ENCODE measurements around the gene LHPP. TPM values are rescaled to one million over a fixed set of nuclear protein-coding genes. Genes with fewer than 3 reads are reported as not detected.
A peak's percentile ranks its signal among the peaks of the same experiment; 100 is the strongest.

Gene LHPP
- total and polyA plus RNA-seq, 10 of the 15 experiments (the other 5 are each of a cell fraction or from before 2014, with no cell fraction given): 0.79 to 9.8 (median 6.7) TPM

GRCh38 chr10:124608093-124608721, 146.6 kb downstream of the LHPP start:
- RAD21 ChIA-PET (ENCODE audit: unreplicated experiment): no interaction called here
- in situ Hi-C loops (cut with MboI): no loop called here
- Histone ChIP-seq H3K79me2 (ENCODE audit: control insufficient read depth, insufficient read depth, low read length) (no peaks in the 10 kb centered on the region), H3K9ac (ENCODE audit: control insufficient read depth, insufficient read depth, low read length) (no peak overlapping the region), H4K20me1 (ENCODE audit: control insufficient read depth, insufficient read depth) (no peaks in the 10 kb centered on the region), H2AFZ (ENCODE audit: control insufficient read depth, low read depth, low read length) (no peak overlapping the region), H3K4me3 (no peak overlapping the region), H3K4me2 (ENCODE audit: control insufficient read depth, insufficient read depth) (no peak overlapping the region), H3K36me3 (ENCODE audit: control insufficient read depth in 2 of 2, insufficient read depth in 2 of 2, low read length in 1 of 2) (no peaks in the 10 kb centered on the region), H3K4me1 (ENCODE audit: control insufficient read depth, insufficient read depth, low read length) (peaks cover 21% of the 10 kb centered on the region), H3K27ac (ENCODE audit: control insufficient read depth, insufficient read depth) (no peak overlapping the region), H3K27me3 (replicated peaks in 1 of 2; ENCODE audit: control insufficient read depth in 2 of 2, insufficient read depth in 2 of 2, low read length in 1 of 2) (no peaks in the 10 kb centered on the region), H3K9me3 (replicated peaks; ENCODE audit: control insufficient read depth, insufficient read depth, low read length) (no peaks in the 10 kb centered on the region)
- POLR2A ChIA-PET: no interaction called here
- TF ChIP-seq ZNF622 (IDR thresholded peaks at IDR 0.05) (no peak), USF1 (IDR thresholded peaks at IDR 0.05; ENCODE audit: borderline replicate concordance, extremely low read length, insufficient read depth, low read depth, low read length) (peak; percentile 63), SMARCA5 (IDR thresholded peaks at IDR 0.05) (no peak), ZNF207 (IDR thresholded peaks at IDR 0.05; ENCODE audit: borderline replicate concordance) (no peak)
- intact Hi-C loops (cut with micrococcal nuclease; ENCODE audit: unreplicated experiment): no loop called here
- FAIRE-seq (no peak), ATAC-seq (no peak), DNase-seq (ENCODE audit: low read depth, low spot score) (no peak)
- SMC1A ChIA-PET (ENCODE audit: uncharacterized antibody, unreplicated experiment): no interaction called here
- BruUV-seq (replicated peaks): no TSS peak
- CTCF ChIA-PET: no interaction called here
- 67% methylated on average over 13 of the region's 14 CpGs for WGBS (ENCODE audit: insufficient coverage, insufficient replicate concordance, low lambda C conversion rate, missing lambda C conversion rate)

DNA sequence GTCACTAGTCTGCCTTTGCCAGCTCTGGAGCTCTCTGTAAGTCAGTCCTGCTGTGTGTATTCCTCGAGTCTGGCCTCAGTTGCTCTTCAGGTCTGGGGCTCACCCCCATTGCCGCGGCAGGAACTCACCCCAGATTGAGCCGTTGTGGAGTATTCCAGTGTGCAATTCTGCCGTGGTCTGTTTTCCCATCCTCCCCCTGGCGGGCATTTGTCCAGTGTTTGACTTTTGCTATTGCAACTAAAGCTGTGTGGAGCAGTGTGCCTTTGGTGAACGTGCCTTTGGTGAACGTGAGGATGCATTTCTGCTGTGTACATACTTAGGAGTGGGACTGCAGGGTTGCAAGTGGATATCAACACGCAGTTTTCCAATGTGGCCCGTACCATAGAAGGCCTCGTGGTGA, 148.1 kb downstream of the LHPP start:
- no peaks in the 10 kb centered on the region for H3K9me3 ChIP-seq (replicated peaks; ENCODE audit: control insufficient read depth, insufficient read depth, low read length)
- H3K4me1 ChIP-seq (ENCODE audit: control insufficient read depth, insufficient read depth, low read length): peaks cover 33% of the 10 kb centered on the region
- BruUV-seq (replicated peaks): no TSS peak
- no peaks in the 10 kb centered on the region for H3K79me2 ChIP-seq (ENCODE audit: control insufficient read depth, insufficient read depth, low read length)
- H3K27ac ChIP-seq (ENCODE audit: control insufficient read depth, insufficient read depth): no peak overlapping the region
- H3K4me3 ChIP-seq: no peak overlapping the region
- ChIA-PET SMC1A (ENCODE audit: uncharacterized antibody, unreplicated experiment) (no interaction called here), POLR2A (no interaction called here), CTCF (no interaction called here), RAD21 (ENCODE audit: unreplicated experiment) (no interaction called here)
- H4K20me1 ChIP-seq (ENCODE audit: control insufficient read depth, insufficient read depth): no peaks in the 10 kb centered on the region
- 78% methylated on average over 11 of the region's 11 CpGs for WGBS (ENCODE audit: insufficient coverage, insufficient replicate concordance, low lambda C conversion rate, missing lambda C conversion rate)
- FAIRE-seq: no peak
- no peak overlapping the region for H3K9ac ChIP-seq (ENCODE audit: control insufficient read depth, insufficient read depth, low read length)
- no peak overlapping the region for H2AFZ ChIP-seq (ENCODE audit: control insufficient read depth, low read depth, low read length)
- H3K27me3 ChIP-seq (replicated peaks in 1 of 2; ENCODE audit: control insufficient read depth in 2 of 2, insufficient read depth in 2 of 2, low read length in 1 of 2): no peaks in the 10 kb centered on the region
- intact Hi-C loops (cut with micrococcal nuclease; ENCODE audit: unreplicated experiment) (loop anchor here (5.0 kb wide), 1 partner anchor 133 kb away; the partner anchor contains the start of gene FAM53B), in situ Hi-C loops (cut with MboI) (no loop called here)
- H3K4me2 ChIP-seq (ENCODE audit: control insufficient read depth, insufficient read depth): no peak overlapping the region
- H3K36me3 ChIP-seq (ENCODE audit: control insufficient read depth in 2 of 2, insufficient read depth in 2 of 2, low read length in 1 of 2): no peaks in the 10 kb centered on the region
- DNase-seq (ENCODE audit: low read depth, low spot score): no peak
- ATAC-seq: no peak
- TF ChIP-seq, protein P1, sequence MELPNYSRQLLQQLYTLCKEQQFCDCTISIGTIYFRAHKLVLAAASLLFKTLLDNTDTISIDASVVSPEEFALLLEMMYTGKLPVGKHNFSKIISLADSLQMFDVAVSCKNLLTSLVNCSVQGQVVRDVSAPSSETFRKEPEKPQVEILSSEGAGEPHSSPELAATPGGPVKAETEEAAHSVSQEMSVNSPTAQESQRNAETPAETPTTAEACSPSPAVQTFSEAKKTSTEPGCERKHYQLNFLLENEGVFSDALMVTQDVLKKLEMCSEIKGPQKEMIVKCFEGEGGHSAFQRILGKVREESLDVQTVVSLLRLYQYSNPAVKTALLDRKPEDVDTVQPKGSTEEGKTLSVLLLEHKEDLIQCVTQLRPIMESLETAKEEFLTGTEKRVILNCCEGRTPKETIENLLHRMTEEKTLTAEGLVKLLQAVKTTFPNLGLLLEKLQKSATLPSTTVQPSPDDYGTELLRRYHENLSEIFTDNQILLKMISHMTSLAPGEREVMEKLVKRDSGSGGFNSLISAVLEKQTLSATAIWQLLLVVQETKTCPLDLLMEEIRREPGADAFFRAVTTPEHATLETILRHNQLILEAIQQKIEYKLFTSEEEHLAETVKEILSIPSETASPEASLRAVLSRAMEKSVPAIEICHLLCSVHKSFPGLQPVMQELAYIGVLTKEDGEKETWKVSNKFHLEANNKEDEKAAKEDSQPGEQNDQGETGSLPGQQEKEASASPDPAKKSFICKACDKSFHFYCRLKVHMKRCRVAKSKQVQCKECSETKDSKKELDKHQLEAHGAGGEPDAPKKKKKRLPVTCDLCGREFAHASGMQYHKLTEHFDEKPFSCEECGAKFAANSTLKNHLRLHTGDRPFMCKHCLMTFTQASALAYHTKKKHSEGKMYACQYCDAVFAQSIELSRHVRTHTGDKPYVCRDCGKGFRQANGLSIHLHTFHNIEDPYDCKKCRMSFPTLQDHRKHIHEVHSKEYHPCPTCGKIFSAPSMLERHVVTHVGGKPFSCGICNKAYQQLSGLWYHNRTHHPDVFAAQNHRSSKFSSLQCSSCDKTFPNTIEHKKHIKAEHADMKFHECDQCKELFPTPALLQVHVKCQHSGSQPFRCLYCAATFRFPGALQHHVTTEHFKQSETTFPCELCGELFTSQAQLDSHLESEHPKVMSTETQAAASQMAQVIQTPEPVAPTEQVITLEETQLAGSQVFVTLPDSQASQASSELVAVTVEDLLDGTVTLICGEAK (IDR thresholded peaks at IDR 0.05; ENCODE audit: borderline replicate concordance): no peak
- no peak for TF ChIP-seq RBBP5 (conservative IDR thresholded peaks at IDR 0.05)
- no peak for TF ChIP-seq MTA3 (IDR thresholded peaks at IDR 0.05; ENCODE audit: borderline replicate concordance, low read length)
- no peak for TF ChIP-seq SPI1 (IDR thresholded peaks at IDR 0.05; ENCODE audit: borderline replicate concordance, insufficient read depth, low read depth, low read length)
- TF ChIP-seq BACH1 (IDR thresholded peaks at IDR 0.05; ENCODE audit: borderline replicate concordance): no peak
- TF ChIP-seq SMARCA5 (IDR thresholded peaks at IDR 0.05): no peak
- TF ChIP-seq, protein P2, sequence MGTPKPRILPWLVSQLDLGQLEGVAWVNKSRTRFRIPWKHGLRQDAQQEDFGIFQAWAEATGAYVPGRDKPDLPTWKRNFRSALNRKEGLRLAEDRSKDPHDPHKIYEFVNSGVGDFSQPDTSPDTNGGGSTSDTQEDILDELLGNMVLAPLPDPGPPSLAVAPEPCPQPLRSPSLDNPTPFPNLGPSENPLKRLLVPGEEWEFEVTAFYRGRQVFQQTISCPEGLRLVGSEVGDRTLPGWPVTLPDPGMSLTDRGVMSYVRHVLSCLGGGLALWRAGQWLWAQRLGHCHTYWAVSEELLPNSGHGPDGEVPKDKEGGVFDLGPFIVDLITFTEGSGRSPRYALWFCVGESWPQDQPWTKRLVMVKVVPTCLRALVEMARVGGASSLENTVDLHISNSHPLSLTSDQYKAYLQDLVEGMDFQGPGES (IDR thresholded peaks at IDR 0.05): no peak
- TF ChIP-seq EGR1 (IDR thresholded peaks at IDR 0.05; ENCODE audit: borderline replicate concordance in 1 of 2, low read depth in 2 of 2, low read length in 2 of 2): no peak
